ENCODE measurements around the gene GPSM1. TPM values are rescaled to one million over a fixed set of nuclear protein-coding genes. Genes with fewer than 3 reads are reported as not detected.

GPSM1 gene
- total and polyA plus RNA-seq, 9 of the 15 experiments (the other 6 are each of a cell fraction or from before 2014, with no cell fraction given), result 0.04 to 14.2 (median 3.1) TPM

DNA sequence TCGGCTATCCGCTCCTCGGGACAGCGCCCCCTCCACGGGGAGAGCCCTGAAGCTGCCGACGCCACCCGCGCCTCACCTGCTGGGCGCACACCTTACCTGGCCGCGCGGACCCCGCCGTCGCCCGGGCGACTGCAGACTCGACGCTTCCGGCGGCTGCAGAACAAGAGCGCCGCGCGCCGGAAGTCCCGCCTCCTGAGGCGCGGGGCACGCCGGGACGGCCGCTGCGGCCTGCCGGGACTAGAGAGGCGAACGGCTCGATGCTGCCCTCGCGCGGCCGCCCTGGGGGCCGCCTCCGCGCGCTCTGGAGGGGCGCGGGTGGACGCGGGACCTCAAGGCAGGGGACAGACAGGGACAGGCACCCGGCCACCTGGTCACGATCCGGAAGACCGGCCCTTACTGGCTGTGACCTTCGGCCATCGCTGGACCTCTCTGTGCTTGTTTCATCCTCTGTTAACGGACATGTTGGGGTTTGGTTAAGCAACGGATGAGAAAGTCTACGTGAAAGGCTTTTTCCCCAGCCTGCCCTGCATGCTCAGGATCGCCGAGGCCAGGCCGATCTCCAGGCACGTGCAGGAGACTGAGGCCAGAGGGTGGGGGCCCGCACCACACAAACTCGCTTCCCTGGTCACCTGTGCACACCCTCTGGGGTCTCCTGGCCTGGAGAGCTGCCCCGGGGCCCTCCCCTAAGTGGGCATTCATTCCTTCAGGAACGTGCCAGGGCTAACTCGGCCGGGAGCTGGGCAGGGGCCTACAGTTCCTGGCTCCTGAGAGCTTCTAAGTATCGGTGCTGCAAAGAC lies 72.9 kb downstream of the GPSM1 start, which contains the start of gene SNAPC4 (continued):
- TF ChIP-seq ZNF696 (CRISPR knock-in tag; conservative IDR thresholded peaks at IDR 0.05) (no peak), IRF2 (CRISPR knock-in tag; IDR thresholded peaks at IDR 0.05) (no peak), FOS (IDR thresholded peaks at IDR 0.05; ENCODE audit: extremely low read depth, insufficient read length) (no peak), ERF (CRISPR knock-in tag; IDR thresholded peaks at IDR 0.05) (no peak), HES1 (IDR thresholded peaks at IDR 0.05; ENCODE audit: low read depth) (no peak), DPF2 (IDR thresholded peaks at IDR 0.05) (no peak), KLF10 (CRISPR knock-in tag; IDR thresholded peaks at IDR 0.05) (no peak), NCOA1 (IDR thresholded peaks at IDR 0.05; ENCODE audit: low read depth) (no peak), TCFL5 (CRISPR knock-in tag; conservative IDR thresholded peaks at IDR 0.05) (no peak), ZNF449 (CRISPR knock-in tag; IDR thresholded peaks at IDR 0.05) (no peak), ZBTB11 (CRISPR knock-in tag; IDR thresholded peaks at IDR 0.05) (peak in 1 of 3 experiments; percentile 87; a peak in 2 of 6 replicates), ZNF764 (CRISPR knock-in tag; IDR thresholded peaks at IDR 0.05; ENCODE audit: low read depth) (no peak), ZFX (CRISPR knock-in tag; IDR thresholded peaks at IDR 0.05) (peak; percentile 60), SMARCC2 (IDR thresholded peaks at IDR 0.05; ENCODE audit: low read depth) (no peak), ZNF431 (CRISPR knock-in tag; IDR thresholded peaks at IDR 0.05) (no peak), RBM39 (optimal IDR thresholded peaks at IDR 0.05; ENCODE audit: low read depth, low read length) (no peak), ZNF282 (CRISPR knock-in tag; IDR thresholded peaks at IDR 0.05) (no peak), TEAD2 (tag; IDR thresholded peaks at IDR 0.05) (no peak), TAF7 (tag; IDR thresholded peaks at IDR 0.05) (no peak), ZNF184 (CRISPR knock-in tag; IDR thresholded peaks at IDR 0.05) (no peak), ARID2 (IDR thresholded peaks at IDR 0.05) (no peak), ZNF133 (CRISPR knock-in tag; IDR thresholded peaks at IDR 0.05) (no peak), MTA1 (IDR thresholded peaks at IDR 0.05; ENCODE audit: borderline replicate concordance) (no peak)
- TF ChIP-seq, protein P1, sequence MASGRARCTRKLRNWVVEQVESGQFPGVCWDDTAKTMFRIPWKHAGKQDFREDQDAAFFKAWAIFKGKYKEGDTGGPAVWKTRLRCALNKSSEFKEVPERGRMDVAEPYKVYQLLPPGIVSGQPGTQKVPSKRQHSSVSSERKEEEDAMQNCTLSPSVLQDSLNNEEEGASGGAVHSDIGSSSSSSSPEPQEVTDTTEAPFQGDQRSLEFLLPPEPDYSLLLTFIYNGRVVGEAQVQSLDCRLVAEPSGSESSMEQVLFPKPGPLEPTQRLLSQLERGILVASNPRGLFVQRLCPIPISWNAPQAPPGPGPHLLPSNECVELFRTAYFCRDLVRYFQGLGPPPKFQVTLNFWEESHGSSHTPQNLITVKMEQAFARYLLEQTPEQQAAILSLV (tag; IDR thresholded peaks at IDR 0.05), result no peak

Data from K562 (cell line).